Endothelial cell of umbilical vein (primary cell): ENCODE results near the gene SLC9B2.

Source experiments
- MYC ChIP-seq: IDR thresholded peaks from one replicate; pipeline ENCODE4 v1.6.1; 2011; ENCODE audit warnings: mild to moderate bottlenecking, low read depth, low read length
- POLR2AphosphoS5 ChIP-seq: IDR thresholded peaks from 2 replicates; pipeline ENCODE4 v1.6.1; 2012; ENCODE audit warnings: low read depth, mild to moderate bottlenecking, control low read depth, low read length, moderate library complexity; ENCODE audit not compliant: insufficient read depth
- TF ChIP-seq, protein P1 (sequence below), 2 donors: IDR thresholded peaks; 1 replicate in 1 of 2; 2 replicates in 1 of 2; pipeline ENCODE4 v1.5.1; 2011; ENCODE audit warnings: low read length in 2 of 2, mild to moderate bottlenecking in 2 of 2, moderate library complexity in 2 of 2, control low read depth in 1 of 2, inconsistent platforms in 1 of 2, low read depth in 1 of 2; ENCODE audit not compliant: insufficient read depth in 1 of 2; ENCODE audit errors: extremely low read depth in 1 of 2

DNA sequence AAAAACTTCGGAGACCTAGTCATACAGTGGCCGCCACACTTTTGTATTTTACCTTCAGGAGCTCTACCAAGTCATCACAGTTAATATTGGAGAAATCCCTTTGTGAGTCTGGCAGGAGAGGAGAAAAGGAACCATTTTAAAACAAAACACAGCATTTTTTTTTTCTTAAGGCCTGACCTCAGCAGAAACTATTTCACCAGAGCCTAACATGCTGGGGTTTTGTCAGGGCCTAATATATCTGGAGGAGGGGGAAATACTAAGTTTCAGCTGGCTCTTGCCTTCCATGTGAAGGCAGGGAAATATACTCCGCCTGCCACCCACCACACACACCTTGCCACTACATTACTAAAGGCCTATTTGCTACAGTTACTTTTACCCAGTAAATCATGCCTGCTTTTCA is 49.6 kb upstream of the SLC9B2 start:
- TF ChIP-seq, protein P1, sequence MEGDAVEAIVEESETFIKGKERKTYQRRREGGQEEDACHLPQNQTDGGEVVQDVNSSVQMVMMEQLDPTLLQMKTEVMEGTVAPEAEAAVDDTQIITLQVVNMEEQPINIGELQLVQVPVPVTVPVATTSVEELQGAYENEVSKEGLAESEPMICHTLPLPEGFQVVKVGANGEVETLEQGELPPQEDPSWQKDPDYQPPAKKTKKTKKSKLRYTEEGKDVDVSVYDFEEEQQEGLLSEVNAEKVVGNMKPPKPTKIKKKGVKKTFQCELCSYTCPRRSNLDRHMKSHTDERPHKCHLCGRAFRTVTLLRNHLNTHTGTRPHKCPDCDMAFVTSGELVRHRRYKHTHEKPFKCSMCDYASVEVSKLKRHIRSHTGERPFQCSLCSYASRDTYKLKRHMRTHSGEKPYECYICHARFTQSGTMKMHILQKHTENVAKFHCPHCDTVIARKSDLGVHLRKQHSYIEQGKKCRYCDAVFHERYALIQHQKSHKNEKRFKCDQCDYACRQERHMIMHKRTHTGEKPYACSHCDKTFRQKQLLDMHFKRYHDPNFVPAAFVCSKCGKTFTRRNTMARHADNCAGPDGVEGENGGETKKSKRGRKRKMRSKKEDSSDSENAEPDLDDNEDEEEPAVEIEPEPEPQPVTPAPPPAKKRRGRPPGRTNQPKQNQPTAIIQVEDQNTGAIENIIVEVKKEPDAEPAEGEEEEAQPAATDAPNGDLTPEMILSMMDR (IDR thresholded peaks at IDR 0.05; ENCODE audit: extremely low read depth in 1 of 2, insufficient read depth in 1 of 2, low read depth in 1 of 2, low read length in 2 of 2): no peak
- TF ChIP-seq MYC: no peak
- TF ChIP-seq POLR2AphosphoS5: no peak
